HFF-Myc (cell line): ENCODE measurements around the gene ACAD10.
A peak's percentile ranks its signal among the peaks of the same experiment; 100 is the strongest.

Source experiments
- DNase-seq: peaks from one replicate; pipeline ENCODE4 v3.0.0-alpha.2; 2011; ENCODE audit warnings: low read depth; ENCODE audit errors: extremely low read depth
- H3K4me3 ChIP-seq: replicated peaks from 2 replicates; pipeline ENCODE4 v1.5.1; 2011; ENCODE audit warnings: low read depth, mild to moderate bottlenecking, control low read depth, low read length
- TF ChIP-seq, protein P1 (sequence below): IDR thresholded peaks from 2 replicates; pipeline ENCODE4 v1.5.1; 2012; ENCODE audit warnings: mild to moderate bottlenecking, low read depth, low read length, control low read depth; ENCODE audit errors: missing control alignments

ACAD10 gene

DNA sequence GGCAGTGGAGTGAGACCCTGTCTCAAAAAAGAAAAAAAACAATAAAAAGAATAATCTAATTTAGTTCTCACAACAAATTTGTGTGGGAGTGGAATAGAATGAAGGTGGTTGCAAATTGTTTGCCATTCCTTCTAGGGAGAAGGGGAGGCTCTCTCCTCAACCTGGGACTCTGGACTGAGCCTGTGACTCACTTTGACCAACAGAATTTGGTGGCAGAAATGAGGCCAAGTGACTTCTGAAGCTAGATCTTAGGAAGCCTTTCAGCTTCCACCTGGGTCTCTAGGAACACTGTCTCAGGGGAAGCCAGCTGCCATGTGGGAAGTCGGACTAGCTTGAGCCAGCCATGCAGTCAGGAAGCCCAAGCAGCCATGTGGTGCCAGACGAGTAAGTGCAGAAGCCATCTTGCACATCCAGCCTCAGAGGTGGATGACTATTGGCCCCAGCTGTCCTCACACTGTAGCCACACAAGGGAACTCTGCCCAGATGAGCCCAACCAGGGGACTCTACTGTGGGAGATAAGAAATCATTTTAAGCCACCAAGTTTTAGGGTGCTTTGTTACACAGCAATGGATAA, 95.3 kb downstream of the ACAD10 start:
- TF ChIP-seq, protein P1, sequence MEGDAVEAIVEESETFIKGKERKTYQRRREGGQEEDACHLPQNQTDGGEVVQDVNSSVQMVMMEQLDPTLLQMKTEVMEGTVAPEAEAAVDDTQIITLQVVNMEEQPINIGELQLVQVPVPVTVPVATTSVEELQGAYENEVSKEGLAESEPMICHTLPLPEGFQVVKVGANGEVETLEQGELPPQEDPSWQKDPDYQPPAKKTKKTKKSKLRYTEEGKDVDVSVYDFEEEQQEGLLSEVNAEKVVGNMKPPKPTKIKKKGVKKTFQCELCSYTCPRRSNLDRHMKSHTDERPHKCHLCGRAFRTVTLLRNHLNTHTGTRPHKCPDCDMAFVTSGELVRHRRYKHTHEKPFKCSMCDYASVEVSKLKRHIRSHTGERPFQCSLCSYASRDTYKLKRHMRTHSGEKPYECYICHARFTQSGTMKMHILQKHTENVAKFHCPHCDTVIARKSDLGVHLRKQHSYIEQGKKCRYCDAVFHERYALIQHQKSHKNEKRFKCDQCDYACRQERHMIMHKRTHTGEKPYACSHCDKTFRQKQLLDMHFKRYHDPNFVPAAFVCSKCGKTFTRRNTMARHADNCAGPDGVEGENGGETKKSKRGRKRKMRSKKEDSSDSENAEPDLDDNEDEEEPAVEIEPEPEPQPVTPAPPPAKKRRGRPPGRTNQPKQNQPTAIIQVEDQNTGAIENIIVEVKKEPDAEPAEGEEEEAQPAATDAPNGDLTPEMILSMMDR: no peak
- no peak overlapping the region for H3K4me3 ChIP-seq
- DNase-seq: no peak

DNA sequence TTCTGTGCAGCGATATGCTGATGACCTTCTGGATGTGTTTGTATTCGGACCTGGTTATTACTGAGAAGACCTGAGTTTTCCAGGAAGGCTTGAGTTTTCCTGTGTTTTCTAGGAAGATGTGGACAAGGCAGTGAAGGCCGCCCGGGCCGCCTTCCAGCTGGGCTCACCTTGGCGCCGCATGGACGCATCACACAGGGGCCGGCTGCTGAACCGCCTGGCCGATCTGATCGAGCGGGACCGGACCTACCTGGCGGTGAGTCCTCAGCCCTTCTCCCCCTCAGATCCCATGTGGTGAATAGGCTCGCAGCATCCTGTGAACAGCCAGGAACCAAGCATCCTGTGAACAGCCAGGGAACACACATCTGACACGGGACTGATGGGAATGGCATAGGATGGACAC, 97.2 kb downstream of the ACAD10 start:
- DNase-seq: no peak
- no peak overlapping the region for H3K4me3 ChIP-seq
- TF ChIP-seq, protein P1: no peak

DNA sequence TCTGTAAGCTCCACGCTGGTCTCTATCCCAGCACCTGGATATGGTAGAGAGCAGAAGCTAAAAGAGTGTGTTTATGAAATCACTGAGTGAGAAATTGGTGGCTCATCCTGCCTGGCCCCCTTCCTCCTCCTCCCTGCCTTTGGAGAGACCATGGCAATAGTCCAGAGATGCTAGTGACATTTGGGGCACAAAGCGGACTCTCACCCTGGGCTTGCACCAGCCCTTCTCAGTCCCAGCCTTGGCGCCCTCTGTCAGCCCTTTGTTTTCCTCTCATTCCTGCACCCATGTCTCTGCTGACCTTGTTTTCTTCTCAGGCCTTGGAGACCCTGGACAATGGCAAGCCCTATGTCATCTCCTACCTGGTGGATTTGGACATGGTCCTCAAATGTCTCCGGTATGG, 99.1 kb downstream of the ACAD10 start:
- no peak for DNase-seq
- no peak overlapping the region for H3K4me3 ChIP-seq
- TF ChIP-seq, protein P1: no peak

DNA sequence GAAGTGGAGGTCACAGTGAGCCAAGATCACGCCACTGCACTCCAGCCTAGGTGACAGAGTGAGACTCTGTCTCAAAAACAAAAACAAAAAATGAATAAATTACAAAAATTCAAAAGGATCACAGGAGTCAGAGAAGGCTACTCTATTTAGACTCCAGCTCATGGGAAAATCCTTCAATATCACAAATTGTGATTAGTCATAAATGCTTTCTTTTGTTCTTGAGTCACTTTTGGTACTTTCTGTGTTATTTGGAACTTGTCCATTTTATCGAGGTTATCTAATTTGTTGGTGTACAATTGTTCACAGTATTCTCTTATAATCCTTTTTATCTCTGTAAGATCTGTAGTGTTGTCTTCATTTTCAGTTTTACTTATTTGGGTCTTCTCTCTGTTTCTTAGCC, 99.8 kb downstream of the ACAD10 start:
- no peak for DNase-seq
- TF ChIP-seq, protein P1: no peak
- no peak overlapping the region for H3K4me3 ChIP-seq

DNA sequence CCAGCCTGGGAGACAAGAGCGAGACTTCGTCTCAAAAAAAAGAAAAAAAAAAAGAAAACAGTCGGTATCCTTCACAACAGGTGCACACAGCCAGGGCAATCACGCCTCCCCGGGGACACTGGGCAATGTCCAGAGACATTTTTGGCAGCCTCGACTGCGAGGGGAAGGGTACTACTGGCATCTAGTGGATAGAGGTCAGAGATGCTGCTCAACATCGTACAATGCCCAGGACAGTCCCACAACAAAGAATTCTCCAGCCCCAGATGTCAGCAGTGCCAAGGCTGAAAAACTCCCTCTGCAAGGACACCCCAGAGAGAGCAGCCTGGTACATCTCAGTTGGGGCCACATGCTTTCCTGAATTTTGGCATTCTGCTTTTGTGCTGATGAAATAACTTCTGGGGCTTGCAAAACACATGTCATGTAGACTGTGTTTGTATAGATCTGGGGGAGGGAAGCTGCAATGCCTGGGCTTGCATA, 102.4 kb downstream of the ACAD10 start:
- DNase-seq: no peak
- no peak overlapping the region for H3K4me3 ChIP-seq
- TF ChIP-seq, protein P1: peak; percentile 38

DNA sequence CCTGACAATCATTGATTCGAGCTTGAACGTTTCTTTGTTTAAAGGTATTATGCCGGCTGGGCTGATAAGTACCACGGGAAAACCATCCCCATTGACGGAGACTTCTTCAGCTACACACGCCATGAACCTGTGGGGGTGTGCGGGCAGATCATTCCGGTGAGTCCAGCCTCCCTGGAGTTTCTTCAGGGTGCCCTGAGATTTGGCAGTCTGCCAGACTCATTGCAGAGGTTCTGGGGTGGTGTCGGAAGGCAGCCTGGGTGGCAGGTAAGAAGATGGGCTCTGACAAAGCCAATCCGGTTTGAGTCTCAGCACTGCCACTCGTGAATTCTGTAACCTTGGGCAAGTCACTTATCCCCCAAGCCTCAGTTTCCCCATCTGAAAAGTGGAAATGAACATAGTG, 103.9 kb downstream of the ACAD10 start:
- TF ChIP-seq, protein P1: no peak
- H3K4me3 ChIP-seq: no peak overlapping the region
- DNase-seq: no peak

DNA sequence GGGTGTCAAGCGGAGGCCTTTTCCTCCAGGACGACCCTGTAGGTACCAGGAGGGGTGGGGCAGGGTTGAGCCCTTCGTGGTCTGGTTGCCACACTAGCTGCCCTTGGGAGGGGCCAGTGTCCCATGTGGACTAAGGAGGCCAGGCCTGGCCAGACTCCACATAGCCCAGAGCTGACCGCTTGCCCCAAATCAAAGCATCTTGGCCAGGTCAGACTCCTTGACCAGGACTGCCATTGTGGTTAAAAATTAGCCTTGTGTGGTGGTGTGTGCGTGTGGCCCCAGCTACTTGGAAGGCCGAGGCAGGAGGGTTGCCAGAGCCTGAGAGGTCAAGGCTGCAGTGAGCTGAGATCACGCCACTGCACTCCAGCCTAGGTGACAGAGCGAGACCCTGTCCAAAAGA, 105.7 kb downstream of the ACAD10 start:
- no peak overlapping the region for H3K4me3 ChIP-seq
- TF ChIP-seq, protein P1: no peak
- DNase-seq: no peak
